Lower leg skin (tissue), 3 donors: Measurements from ENCODE around the gene VPS4B.
"Not testable (repeated sequence)": the region's sequence is repeated elsewhere in the genome, so short reads cannot be mapped to it uniquely, and the experiment has no call there.

ENCODE experiments used
- POLR2A ChIP-seq, 2 donors: fragments of 450-650 bp; IDR thresholded peaks; one replicate each; pipeline ENCODE4 v1.6.1; 2016 to 2017; ENCODE audit warnings: antibody characterized with exemption in 2 of 2, mild to moderate bottlenecking in 1 of 2, moderate library complexity in 1 of 2
- TF ChIP-seq, protein P1 (sequence below), 3 donors: fragments of 450-650 bp; IDR thresholded peaks; one replicate each; pipeline ENCODE4 v1.5.1; 2016; ENCODE audit warnings: antibody characterized with exemption in 3 of 3, mild to moderate bottlenecking in 3 of 3, moderate library complexity in 2 of 3

DNA sequence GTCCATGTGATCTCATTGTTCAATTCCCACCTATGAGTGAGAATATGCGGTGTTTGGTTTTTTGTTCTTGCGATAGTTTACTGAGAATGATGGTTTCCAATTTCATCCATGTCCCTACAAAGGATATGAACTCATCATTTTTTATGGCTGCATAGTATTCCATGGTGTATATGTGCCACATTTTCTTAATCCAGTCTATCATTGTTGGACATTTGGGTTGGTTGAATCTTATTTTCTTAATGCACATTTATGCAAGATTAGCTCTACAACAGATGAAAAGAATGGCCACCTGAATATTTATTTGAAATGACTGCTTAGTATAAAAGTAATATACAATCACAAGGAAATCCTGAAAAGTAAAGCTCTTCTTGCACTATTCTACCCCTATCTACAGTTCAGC is 58.9 kb downstream of the VPS4B start:
- not testable (repeated sequence) for TF ChIP-seq POLR2A (IDR thresholded peaks at IDR 0.05)
- TF ChIP-seq, protein P1, sequence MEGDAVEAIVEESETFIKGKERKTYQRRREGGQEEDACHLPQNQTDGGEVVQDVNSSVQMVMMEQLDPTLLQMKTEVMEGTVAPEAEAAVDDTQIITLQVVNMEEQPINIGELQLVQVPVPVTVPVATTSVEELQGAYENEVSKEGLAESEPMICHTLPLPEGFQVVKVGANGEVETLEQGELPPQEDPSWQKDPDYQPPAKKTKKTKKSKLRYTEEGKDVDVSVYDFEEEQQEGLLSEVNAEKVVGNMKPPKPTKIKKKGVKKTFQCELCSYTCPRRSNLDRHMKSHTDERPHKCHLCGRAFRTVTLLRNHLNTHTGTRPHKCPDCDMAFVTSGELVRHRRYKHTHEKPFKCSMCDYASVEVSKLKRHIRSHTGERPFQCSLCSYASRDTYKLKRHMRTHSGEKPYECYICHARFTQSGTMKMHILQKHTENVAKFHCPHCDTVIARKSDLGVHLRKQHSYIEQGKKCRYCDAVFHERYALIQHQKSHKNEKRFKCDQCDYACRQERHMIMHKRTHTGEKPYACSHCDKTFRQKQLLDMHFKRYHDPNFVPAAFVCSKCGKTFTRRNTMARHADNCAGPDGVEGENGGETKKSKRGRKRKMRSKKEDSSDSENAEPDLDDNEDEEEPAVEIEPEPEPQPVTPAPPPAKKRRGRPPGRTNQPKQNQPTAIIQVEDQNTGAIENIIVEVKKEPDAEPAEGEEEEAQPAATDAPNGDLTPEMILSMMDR (IDR thresholded peaks at IDR 0.05), result not testable (repeated sequence)
